Stimulated activated CD4-positive, alpha-beta T cell treated with anti-CD3 and anti-CD28 coated beads, Interleukin-4, amount 100 ng/mL, for 1 hour (primary cell): ENCODE measurements around the gene MAP7D1.
A peak's percentile ranks its signal among the peaks of the same experiment; 100 is the strongest.
"Not testable (repeated sequence)": the region's sequence is repeated elsewhere in the genome, so short reads cannot be mapped to it uniquely, and the experiment has no call there.

Experiments
- DNase-seq: peaks from one replicate; pipeline ENCODE4 v3.0.0-alpha.2; 2020

The MAP7D1 gene

GRCh38 chr1:36154765-36155407, 1.1 kb upstream of the MAP7D1 start:
- no peak for DNase-seq

GRCh38 chr1:36156329-36157114, 562 bp downstream of the MAP7D1 start:
- peak; percentile 68 for DNase-seq

GRCh38 chr1:36157115-36157903, 1.3 kb downstream of the MAP7D1 start:
- no peak for DNase-seq

- DNase-seq = no peak
Observed at GRCh38 chr1:36157973-36158826, 2.2 kb downstream of the MAP7D1 start.

GRCh38 chr1:36158827-36159252, 2.9 kb downstream of the MAP7D1 start:
- DNase-seq = not testable (repeated sequence)

GRCh38 chr1:36159614-36160387, 3.8 kb downstream of the MAP7D1 start:
- DNase-seq = no peak

GRCh38 chr1:36160388-36160948, 4.5 kb downstream of the MAP7D1 start:
- no peak for DNase-seq

- peak; percentile 45 for DNase-seq
Observed at GRCh38 chr1:36160949-36161485, 5.1 kb downstream of the MAP7D1 start.

- peak; percentile 42 for DNase-seq
Observed at GRCh38 chr1:36161641-36162531, 5.9 kb downstream of the MAP7D1 start.

- no peak for DNase-seq
Observed at GRCh38 chr1:36162680-36163239, 6.8 kb downstream of the MAP7D1 start.

- DNase-seq = no peak
Observed at GRCh38 chr1:36163426-36163825, 7.5 kb downstream of the MAP7D1 start.

GRCh38 chr1:36164361-36164760, 8.4 kb downstream of the MAP7D1 start:
- DNase-seq = no peak

GRCh38 chr1:36165145-36165544, 9.2 kb downstream of the MAP7D1 start:
- no peak for DNase-seq

GRCh38 chr1:36166136-36166535, 10.2 kb downstream of the MAP7D1 start:
- DNase-seq = no peak

GRCh38 chr1:36166938-36167905, 11.3 kb downstream of the MAP7D1 start:
- DNase-seq = no peak

- no peak for DNase-seq
Observed at GRCh38 chr1:36168514-36168913, 12.6 kb downstream of the MAP7D1 start.

- DNase-seq = no peak
Observed at GRCh38 chr1:36170643-36171412, 14.9 kb downstream of the MAP7D1 start.
